Measurements from ENCODE around the gene GRIK2.
"Not testable (repeated sequence)": the region's sequence is repeated elsewhere in the genome, so short reads cannot be mapped to it uniquely, and the experiment has no call there.

GRIK2 gene

DNA sequence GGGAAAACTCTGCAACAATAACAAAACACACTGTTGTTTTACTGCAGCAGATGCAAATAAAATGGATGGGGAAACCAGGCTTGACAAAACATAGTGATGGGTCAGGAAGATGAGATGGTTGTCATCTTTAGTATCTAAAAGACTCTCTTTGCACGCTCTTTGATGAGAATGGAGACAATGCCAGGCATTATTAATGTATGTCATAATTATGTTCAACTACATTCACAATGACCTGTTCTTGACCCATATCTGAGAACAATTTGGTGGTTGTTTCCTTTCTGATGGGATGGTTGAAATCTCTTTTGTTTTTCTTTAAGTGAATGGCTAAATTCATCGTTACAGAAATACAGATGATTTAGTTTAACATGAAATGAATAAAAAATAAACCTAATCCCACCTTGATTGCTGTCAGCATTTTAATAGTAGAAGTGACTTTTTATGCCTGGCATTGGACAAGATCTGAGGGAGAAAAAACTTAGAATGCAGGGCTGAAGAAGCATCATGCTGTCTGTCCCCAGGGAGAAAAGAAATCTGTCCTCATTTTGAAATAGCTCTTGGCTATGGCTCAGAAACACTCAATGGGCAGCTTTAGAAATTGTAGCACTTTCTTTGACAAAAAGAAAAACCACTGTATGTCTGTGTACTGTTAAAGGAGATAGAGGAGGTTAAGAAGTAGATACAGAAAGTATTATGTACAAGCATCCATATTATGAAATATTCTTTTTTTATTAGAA is 12.4 kb upstream of the GRIK2 start:
- no peak for DNase-seq (ENCODE audit: low spot score)
- TF ChIP-seq, protein P1, sequence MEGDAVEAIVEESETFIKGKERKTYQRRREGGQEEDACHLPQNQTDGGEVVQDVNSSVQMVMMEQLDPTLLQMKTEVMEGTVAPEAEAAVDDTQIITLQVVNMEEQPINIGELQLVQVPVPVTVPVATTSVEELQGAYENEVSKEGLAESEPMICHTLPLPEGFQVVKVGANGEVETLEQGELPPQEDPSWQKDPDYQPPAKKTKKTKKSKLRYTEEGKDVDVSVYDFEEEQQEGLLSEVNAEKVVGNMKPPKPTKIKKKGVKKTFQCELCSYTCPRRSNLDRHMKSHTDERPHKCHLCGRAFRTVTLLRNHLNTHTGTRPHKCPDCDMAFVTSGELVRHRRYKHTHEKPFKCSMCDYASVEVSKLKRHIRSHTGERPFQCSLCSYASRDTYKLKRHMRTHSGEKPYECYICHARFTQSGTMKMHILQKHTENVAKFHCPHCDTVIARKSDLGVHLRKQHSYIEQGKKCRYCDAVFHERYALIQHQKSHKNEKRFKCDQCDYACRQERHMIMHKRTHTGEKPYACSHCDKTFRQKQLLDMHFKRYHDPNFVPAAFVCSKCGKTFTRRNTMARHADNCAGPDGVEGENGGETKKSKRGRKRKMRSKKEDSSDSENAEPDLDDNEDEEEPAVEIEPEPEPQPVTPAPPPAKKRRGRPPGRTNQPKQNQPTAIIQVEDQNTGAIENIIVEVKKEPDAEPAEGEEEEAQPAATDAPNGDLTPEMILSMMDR (IDR thresholded peaks at IDR 0.05; ENCODE audit: extremely low read depth, missing control alignments) = no peak

DNA sequence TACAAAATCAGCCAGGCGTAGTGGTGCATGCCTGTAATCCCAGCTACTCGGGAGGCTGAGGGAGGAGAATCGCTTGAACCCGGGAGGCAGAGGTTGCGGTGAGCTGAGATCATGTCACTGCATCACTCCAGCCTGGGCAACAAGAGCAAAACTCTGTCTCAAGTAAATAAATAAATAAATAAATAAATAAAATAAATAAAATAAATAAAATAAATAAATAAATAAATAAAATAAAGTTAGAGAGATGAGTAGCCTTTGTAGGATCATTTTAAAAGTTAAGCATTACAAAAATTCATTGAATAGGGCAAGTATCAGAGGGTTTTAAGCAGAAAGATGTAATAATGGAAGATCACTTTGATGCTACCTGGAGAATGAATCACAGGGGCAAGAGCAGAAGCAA is 9.8 kb upstream of the GRIK2 start:
- DNase-seq (ENCODE audit: low spot score) = not testable (repeated sequence)

DNA sequence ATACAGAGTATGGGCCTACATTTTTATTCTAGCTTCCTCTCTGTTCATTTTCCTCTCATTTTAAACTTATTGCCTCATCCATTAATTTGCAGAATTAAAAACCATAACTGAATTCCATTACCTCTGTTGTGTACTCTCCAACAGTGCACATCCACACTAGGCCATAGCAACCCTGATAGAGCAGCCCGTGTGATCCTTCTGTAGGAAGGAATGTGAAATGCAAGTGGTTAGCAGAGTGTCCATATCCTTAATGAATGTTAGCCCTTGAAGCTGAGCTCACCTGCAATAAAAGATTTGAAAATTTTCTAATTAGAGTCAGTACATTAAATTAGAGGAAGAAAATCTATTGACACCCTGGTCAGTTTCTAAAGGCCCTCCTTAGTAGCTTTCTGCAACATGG is 6.5 kb upstream of the GRIK2 start:
- DNase-seq (ENCODE audit: low spot score) = no peak
- TF ChIP-seq, protein P1 (IDR thresholded peaks at IDR 0.05; ENCODE audit: extremely low read depth, missing control alignments) = no peak

DNA sequence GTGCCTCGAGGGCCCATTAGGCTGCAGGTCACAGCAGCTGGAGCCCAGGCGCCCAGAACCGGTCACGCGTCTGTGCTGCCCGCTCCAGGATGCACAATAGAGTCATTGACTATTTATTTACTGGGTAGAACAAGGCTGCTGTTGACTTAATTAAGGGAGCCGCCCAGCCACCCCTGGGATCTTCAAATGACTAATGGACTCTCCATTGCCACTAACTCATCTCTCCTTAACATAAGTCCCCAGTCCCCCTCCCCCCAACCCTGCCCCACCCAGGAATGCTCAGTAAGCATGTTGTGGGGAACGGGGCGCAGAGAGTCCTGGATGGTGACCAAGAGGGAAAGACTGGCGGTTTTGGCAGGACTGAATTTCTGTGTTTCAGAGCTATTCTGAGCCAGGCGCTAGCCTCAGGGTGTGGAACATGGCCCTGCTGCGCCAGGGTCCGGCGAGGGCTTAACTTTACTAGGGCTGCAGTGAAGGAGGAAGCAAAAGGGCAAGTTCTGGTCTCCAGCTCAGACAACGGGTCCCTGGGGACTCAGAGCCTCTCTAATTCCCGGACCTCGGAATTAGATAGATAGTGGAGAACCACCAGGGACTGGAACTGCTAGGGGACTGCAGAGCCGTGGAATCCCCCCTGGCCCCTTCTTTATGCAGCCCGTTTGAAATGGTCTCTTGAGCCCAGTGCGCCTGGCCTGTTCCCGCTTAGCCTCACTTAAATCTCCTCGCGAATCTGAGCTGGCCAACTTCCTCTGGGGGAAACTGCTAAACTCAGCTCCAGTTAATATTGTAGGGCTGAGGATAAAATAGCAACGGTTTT is 1.5 kb upstream of the GRIK2 start:
- TF ChIP-seq, protein P1 (IDR thresholded peaks at IDR 0.05; ENCODE audit: extremely low read depth, missing control alignments) = no peak
- DNase-seq (ENCODE audit: low spot score) = no peak

DNA sequence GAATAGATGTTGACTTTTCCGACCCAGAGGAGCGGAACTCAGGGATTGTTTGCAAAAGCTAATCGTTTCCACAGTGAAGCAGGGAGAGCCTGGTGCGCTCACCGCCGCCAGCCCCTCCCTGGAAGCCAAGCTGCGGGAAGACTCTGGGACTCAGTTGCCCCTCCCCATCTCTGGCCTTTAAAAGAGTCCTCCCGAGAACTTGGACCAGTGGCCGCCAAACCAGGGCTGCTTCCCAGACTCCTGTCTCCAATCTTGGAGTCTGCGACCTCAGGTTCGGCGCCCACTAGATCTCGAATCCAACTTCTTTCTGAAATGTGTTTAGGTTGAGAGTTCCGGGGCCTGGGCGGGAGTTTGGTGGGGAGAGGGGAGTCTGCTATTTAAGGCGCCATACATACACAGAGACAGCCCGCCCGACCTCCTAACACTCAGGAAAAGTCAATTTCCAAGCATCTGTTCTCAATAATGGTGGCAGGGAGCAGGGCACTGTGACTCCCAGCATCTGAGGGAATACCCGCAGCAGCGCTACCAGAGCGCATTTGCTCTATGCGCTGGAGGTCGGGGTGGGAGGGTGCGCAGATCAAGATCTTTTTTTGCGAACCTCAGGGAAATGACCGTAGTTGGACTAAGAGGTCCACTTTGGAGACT is 800 bp upstream of the GRIK2 start:
- no peak for DNase-seq (ENCODE audit: low spot score)
- TF ChIP-seq, protein P1 (IDR thresholded peaks at IDR 0.05; ENCODE audit: extremely low read depth, missing control alignments) = no peak

DNA sequence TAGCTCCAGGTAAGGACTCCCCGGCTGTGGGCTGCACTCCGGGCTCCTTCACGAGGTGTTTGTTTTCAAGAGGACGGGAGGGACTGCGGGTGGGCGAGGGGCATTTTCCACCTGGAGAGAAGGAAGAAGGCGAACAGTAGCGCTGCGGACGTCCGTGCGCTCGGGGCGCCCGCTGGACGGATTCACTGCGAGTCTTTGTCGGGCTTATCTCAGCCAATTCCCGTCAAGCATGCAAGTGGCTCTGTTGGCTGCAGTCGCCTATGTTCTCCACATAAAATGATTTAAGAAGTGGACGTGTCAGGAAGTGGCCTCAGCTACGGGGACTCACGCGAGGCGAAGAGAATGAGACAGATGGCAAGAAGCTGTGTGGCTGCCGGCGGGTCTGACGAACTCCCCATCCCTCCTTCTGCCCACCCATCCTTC is 332 bp downstream of the GRIK2 start:
- TF ChIP-seq, protein P1 (IDR thresholded peaks at IDR 0.05; ENCODE audit: extremely low read depth, missing control alignments) = no peak
- no peak for DNase-seq (ENCODE audit: low spot score)

DNA sequence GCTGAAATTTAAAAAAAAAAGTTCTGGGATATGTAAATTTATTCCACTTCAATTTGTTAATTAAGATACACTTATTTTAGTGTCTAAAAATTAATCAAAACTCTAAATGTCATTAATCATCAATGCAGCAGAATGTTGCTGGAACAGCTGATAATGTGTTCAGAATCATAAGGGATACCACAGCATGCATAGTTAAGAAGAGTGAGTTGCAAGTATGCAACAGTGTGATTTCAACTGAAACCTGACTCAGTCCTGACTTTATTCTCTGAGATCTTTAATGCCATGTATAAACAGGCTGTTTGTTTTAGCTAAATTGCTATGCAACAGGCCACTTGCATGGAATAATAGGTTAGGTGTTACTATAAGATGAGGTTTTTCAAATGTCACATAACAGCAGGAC is 1.4 kb downstream of the GRIK2 start:
- no peak for DNase-seq (ENCODE audit: low spot score)
- TF ChIP-seq, protein P1 (IDR thresholded peaks at IDR 0.05; ENCODE audit: extremely low read depth, missing control alignments) = no peak

Data from GM20000 (cell line).